ENCODE results near the gene B4GAT1. TPM values are rescaled to one million over a fixed set of nuclear protein-coding genes. Genes with fewer than 3 reads are reported as not detected.

The B4GAT1 gene
- total and polyA plus RNA-seq, 9 of the 15 experiments (the other 6 are each of a cell fraction or from before 2014, with no cell fraction given): 0.86 to 9.5 (median 3.8) TPM

GRCh38 chr11:66333220-66333877, 14.1 kb downstream of the B4GAT1 start:
- Histone ChIP-seq H3K9me1 (ENCODE audit: control insufficient read depth, insufficient read depth, low read length) (no peaks in the 10 kb centered on the region), H3K9ac (ENCODE audit: insufficient read depth in 1 of 2, low read depth in 2 of 2, low read length in 2 of 2) (peak overlapping the region in 1 of 2 experiments; percentile 61; a peak in 2 of 4 replicates), H3K27me3 (ENCODE audit: control insufficient read depth in 2 of 2, insufficient read depth in 2 of 2, low read length in 2 of 2) (no peaks in the 10 kb centered on the region), H3K36me3 (ENCODE audit: control insufficient read depth, insufficient read depth, low read length) (peaks cover 13% of the 10 kb centered on the region; the same call in 1 of the 3 replicates), H3K27ac (ENCODE audit: extremely low read depth, low read depth, low read length) (no peak overlapping the region), H3K9me3 (replicated peaks; ENCODE audit: control insufficient read depth, insufficient read depth, low read depth, low read length) (no peaks in the 10 kb centered on the region), H3K4me3 (no peak overlapping the region), H3K4me2 (ENCODE audit: insufficient read depth, low read length) (no peak overlapping the region), H4K20me1 (replicated peaks; ENCODE audit: control insufficient read depth, insufficient read depth, low read length) (0 out of 2 replicates have a peak, but pooled peaks cover 3% of the 10 kb centered on the region), H3K79me2 (ENCODE audit: control insufficient read depth, insufficient read depth, low read length) (no peaks in the 10 kb centered on the region), H2AFZ (ENCODE audit: low read depth, low read length) (no peak overlapping the region), H3K4me1 (replicated peaks in 1 of 2; ENCODE audit: control insufficient read depth in 2 of 2, insufficient read depth in 2 of 2, low read length in 2 of 2) (peaks cover 19 to 74% of the 10 kb centered on the region in 2 experiments)
- ChIA-PET POLR2A (interaction anchor here (1.0 to 1.2 kb wide), 2 partner anchors 9 to 15 kb away, joined by 3 to 6 read pairs; no protein-coding TSS in a partner anchor), CTCF (ENCODE audit: low intra/inter-chr PET ratio) (interaction anchor here (0.9 kb wide), 1 partner anchor 75 kb away, joined by 3 read pairs; no protein-coding TSS in a partner anchor)
- ATAC-seq (no peak), DNase-seq (ENCODE audit: extremely low read depth in 1 of 4, low spot score in 3 of 4) (no peak), FAIRE-seq (no peak)
- BruUV-seq (replicated peaks): no TSS peak
- intact Hi-C loops (cut with micrococcal nuclease): no loop called here
- 0 out of 2 replicates have a peak, but pooled peaks have one; percentile 2 for TF ChIP-seq SMARCA5 (IDR thresholded peaks at IDR 0.05)
- TF ChIP-seq MAZ (CRISPR knock-in tag; conservative IDR thresholded peaks at IDR 0.05 in 1 of 2, IDR thresholded peaks at IDR 0.05 in 1 of 2): no peak
- peak in 1 of 3 experiments; percentile 22; a peak in 1 of 6 replicates for TF ChIP-seq CTCF (IDR thresholded peaks at IDR 0.05 in 2 of 3, conservative IDR thresholded peaks at IDR 0.05 in 1 of 3; ENCODE audit: insufficient read depth in 2 of 3, low read depth in 1 of 3, low read length in 3 of 3)
- in situ Hi-C loops (cut with MboI): no loop called here
- WGBS (ENCODE audit: insufficient coverage, low coverage, missing lambda C conversion rate): 47% methylated on average over 19 of the region's 19 CpGs
